CD1c-positive myeloid dendritic cell (primary cell): ENCODE results near the gene KCTD16.

ENCODE experiments used
- DNase-seq: peaks from one replicate; pipeline ENCODE4 v3.0.0-alpha.2; 2016; ENCODE audit errors: extremely low spot score

KCTD16 gene

DNA sequence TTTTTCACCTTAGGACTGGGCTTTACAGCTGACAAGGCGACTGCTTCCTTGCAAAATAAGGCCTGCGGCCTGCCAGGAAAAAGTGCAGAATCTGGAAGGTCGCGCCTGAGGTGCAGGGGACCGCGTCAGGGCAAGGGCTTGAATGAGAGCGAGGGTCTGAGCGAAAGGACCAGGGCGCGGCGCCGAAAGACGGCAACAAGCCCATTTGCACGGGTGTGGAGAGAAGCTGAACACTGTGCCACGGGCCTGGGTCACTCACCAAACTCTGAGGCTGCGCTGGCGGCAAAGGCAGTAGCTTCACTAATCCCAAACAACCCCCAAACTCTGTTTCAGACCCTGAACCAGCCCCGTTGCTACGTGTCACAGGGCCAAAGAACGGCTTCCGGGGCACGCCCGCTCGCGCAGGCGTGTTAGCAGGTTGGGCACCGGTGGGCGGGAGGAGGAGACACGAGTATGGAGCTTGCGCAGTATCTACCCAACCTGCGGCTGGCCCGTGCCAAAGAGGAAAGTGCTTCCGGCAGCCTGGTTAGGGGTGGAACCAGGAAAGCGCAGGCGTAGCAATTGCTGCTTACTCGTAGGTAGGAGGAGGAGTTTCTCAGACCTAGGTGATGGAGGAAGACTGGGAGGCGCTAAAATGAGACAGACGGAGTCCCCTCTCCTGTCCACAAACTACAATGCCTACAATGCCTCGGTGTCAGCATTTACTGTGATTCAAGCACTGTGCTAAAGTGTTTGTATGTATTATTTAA is at the start of gene KCTD16, which contains the start of gene YIPF5:
KCTD16 (plus strand) TSS at position 598 of the 749 bp plus-strand sequence.
YIPF5 (minus strand) TSS at position 384 of the 749 bp plus-strand sequence. CDS start 704 bp downstream, outside the sequence.
- DNase-seq: peak; percentile 99

DNA sequence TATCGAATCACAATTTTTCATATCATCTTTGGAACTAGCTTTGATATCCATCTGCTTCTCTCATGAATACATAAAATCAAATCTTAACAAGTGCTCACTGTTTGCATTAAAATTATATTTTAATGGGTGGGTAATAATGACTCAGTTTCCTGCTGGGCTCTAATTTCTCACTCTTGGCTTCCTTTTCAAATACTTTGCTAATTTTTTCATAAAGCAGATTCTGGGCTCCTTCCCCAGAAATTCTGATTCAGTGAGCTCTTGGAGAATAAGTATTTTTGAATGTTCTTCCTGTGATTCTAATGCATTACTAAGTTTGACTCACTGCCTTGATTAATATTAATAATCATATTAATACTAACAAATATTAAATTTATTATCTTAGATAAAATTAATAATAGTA is 49.1 kb upstream of the KCTD16 start:
- DNase-seq: no peak

DNA sequence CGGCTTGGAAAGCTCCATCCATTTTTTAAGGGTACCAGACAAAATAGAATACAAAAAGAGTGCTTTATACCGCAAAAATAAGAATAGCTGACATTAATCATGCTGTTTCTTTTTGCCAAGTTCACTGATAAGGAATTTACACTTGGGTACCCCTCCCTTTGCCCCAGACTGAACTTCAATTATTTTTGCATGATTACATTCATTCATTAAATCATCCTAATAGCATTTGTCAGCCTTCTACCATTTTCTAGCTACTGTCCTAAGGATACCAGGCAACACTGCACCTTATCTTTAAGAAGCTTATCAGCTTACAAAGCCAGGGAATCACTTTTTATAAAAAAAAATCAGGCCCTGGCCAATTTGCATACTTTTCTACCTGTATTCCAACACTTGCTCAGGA is 48.6 kb upstream of the KCTD16 start:
- no peak for DNase-seq

DNA sequence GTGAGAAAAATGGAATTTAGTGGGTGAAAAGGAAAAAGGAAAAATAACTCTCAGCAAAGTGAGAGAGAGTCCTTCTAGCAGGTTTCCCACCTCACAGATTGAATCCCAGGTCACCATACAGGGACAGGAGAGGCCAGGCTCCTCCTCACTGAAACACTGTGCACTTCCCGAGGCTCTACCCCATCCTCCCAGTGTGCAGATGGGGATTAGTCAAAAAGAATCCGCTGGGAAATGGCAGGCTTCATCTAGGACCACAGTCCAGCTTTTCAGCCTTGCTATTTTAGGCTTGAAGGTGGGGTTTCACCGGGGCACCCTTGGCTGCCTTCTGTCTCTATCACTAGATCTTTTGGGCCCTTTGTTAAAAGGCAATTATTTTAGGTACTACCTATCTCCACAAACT is 48.0 kb upstream of the KCTD16 start:
- DNase-seq: no peak

DNA sequence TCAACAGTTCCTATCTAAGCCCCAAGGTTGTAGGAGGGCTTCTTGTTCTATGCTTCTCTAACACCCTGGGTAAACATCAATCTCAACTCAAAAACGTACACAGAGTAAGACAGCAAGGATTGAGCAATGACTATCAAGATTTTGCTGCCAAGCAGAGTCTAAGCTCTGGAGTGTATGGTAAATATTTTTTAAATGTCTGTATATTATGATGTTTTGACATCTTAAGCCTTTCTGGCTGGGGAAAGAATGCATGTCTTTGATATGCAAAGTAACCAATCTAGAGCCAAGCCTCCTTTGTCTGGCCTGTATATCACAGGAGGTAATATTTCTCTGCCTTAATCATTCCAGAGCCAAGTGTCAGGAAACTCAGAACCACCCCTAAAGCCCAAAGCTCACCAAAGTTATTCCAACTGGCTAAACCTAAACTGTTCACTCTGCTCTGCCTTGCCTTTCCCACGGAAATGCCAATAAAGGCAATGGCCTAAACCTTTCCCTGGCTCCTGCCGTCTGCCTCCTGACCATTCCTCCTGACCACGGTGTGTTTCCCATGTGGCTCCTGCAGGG is 45.4 kb upstream of the KCTD16 start:
- no peak for DNase-seq

DNA sequence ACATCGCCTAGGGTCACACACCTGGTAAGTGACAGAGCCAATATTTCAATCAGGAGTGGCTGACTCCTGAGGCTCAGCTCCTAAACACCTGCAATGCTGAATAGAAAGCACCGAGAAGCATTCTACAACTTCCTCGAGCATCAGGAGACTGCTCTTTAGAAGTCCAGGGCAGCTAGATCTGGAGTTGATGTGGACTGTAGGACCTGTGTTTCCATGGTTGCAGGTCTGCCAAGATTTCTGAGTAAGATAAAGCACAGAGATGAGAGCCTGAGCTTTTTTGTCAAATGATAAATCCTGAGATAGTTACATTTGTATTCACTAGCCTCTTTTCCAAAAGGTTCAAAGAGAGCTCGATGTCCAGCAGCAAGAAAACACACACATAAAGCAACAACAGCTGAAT is 44.0 kb upstream of the KCTD16 start:
- DNase-seq: no peak

DNA sequence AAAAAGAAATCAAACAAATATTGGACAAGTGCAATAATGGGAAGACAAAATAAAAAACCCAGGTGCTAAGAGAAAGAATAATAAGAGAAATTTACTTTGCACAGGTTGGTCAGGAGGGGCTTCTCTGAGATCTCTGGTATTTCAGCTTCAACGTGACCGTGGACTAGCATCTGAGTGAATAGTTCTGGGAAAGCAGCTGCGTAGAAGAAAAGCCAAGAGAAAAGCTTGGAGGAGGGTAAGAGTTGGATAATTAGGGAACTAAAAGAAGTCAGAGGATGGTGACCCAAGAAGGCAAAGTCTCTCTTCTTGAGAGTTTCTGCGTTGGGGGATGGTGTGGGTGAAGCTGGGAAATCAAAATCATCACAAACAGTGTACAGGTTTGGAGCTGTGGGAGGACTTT is 41.8 kb upstream of the KCTD16 start:
- DNase-seq: no peak

DNA sequence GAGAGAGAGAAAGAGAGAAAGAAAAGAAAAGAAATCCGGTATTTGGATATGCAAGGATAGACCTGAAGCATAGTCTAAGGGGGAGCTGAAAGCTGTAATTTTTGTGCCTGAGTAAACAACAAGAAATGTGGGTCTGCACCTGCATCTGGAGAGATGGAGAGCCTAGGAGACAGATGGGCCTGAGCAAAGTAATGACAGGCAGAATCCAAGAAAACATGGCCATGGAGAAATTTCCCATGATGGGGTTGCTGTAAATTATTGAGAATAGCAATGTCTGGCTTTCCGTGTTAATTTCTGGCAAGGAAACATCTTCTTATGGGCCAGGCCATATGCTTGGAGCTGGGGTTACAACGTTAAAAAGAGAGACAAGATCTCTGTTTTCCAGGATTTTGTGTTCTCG is 40.4 kb upstream of the KCTD16 start:
- no peak for DNase-seq

DNA sequence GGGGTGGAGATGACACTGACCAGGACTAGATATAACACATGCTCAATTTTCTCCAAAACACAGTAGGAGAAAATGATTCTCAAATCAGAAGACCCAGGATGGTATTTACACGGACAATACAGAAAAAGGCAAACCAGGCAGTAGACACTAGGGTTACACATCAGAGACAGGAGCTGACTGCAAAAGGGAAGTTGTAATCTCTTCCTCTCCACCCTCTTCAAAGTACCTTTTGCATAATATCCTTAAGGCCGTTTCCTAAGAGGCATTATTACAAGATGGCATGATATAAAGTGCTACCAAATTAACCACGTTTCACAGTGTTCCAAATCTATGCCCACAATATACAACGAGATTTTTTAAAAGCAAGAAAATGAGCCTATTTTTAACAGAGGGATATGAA is 39.4 kb upstream of the KCTD16 start:
- no peak for DNase-seq

DNA sequence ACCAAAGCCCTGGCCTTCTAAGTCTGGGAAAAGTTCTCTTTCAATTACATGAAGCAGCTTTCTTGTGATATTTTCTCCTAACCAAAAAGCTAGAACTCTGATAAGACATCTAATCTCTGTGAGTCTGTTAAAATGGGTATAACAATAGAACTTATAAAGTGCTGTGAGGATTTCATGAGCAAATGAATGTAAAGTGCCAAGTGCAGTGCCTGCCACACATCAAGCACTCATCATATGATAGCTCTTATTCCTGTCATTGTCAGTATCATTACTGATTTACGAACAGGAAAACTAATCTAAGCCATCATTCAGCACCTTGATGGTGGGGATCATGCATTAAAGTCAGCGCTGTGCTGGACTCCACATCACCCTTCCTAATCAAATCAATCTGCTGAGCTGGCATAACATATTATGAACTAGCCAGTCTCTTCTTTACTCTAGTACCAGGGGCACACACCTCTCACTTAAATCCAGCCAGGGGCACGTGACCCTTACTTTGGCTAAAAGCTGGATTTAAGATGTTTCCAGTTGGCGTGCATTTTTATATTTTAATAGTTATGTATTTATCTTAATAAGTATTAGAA is 37.5 kb upstream of the KCTD16 start:
- DNase-seq: no peak

DNA sequence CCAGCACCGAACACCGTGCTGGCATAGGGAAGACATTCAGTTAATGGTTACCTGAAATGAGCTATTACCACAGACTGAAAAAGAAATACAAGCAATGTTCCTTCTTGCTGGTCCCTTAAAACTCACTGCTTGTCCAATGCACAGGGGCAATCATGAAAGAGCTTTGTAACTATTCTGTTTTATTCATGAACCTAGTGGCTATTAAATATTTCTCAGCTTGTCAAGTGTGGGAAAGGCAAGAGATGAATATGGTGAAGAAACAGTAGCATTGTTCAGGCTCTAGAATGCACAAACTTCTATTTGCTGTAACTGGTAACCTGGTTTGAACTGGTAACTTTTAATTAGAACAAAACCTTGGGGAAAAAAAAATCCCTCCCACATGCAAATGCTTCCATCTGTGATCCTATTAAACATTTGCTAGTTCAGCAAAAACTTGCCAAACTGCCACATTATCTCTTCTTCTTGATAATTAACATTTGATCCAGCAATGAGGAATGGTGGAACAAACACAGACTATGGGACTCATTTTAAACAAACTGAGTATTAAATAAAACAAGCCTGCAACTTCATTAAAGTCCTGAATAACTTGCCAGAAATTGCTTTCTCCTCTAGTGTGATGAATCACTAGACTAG is 36.4 kb upstream of the KCTD16 start:
- DNase-seq: no peak

DNA sequence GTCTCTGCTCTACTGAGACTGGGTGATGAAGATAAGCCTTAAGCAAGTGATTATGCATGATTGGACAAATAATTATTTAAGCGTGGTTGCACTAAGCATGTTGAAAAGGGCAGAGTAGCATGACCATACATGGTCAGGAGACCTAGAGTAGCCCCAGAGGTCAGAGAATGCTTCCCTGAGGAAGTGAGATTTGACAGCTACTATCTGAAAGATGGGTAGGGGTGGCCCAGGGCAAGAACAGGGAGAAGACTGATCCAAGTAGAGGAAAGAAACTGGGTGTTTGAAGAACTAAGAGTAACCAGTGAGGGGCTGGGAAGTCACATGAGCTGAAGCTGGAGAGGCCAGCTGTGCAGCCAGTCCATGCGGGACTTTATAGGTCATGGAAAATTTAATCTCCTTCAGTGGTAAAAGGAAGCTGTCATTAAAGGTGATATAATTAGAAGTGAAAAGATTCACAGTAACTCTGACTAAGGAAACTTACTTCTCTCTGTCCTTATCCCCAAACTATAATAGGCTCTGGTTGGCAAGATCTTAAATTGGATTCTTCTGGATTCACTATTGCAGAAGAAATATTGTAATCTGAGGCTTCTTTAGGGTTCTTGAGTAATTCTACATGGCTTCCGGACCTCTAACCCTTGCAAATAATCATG is 35.4 kb upstream of the KCTD16 start:
- DNase-seq: no peak

DNA sequence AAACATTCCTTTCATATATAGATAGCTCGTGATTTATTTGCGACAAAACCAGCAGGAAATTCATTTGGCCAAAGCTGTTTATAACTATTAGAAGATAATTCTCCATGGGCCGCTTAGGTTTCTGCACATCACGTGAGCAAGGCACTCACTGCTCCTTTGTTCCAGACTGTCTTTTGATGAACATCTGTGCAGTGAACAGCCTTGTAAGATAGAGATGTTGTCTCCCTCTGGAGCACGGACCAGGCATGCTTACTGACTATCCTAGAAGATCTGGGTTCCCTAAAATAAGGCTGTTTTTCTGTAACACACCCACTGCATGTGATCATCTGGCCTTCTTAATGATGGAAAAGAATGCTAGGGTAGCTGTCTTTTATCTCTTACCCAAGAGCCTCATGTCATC is 31.1 kb upstream of the KCTD16 start:
- DNase-seq: no peak

DNA sequence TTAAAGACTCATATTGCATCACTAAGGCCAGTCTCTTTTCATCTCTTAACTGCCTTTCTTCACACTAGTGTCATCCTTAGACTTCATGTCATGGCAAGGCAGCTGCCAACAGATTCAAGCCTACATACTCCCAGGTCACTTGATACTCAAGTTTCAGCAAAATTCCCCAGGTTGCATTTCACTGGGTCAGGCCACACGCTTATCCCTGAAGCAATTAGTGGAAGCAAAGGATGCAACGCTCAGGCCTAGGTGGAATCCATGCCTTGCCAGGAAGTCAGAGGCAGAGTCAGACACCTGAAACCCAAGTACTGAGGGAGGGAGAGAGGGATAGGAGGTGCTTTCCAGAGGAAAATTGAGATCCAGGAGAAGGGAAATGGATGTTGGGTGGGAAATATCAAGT is 29.1 kb upstream of the KCTD16 start:
- DNase-seq: no peak

DNA sequence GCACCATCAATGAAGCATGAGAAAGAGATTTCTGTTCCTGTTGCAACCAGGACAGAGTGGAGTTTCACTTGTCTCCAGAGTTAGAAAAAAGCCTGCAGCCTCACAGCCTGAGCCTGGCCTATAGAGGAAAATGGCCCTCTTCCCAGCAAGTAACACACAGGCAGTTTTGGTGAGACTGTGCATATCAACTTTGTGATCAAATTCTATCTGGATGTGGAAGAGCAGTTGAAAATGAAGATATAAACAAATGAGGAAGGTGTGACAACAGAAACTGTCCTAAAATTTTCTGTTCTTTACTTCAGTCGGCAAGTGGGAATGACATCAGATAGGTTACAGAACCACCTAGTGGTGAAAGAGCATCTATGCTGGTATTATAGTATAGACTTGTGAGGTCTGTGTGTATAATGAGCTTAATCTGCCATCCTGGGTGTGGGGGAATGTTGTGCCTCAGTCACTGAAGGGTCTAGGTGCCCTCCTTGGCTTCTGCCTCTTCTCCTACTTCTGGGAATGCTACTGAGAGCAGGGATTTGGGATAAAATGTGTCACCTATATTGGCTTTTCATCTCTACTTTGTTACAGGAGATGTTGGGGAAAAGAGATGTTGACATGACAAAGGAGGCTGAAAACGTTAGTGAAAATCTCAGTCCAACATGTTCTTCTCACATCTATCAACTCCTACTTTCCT is 28.4 kb upstream of the KCTD16 start:
- DNase-seq: peak; percentile 13

DNA sequence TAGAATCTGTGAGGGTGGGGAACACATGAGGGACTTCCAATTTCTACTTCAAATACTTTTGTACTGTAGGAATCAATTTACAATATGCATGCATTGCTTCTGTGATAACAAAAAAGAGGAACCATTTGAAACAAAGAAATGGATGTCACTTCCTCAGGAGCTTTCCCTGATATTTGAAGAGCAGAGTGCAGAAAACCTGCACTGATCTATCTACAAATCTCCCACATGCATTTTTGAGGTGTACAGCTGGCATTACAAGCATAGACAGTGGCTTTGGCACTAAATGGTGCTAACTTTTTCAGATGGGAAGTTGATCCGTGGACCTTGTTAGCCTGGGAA is 27.9 kb upstream of the KCTD16 start:
- no peak for DNase-seq

DNA sequence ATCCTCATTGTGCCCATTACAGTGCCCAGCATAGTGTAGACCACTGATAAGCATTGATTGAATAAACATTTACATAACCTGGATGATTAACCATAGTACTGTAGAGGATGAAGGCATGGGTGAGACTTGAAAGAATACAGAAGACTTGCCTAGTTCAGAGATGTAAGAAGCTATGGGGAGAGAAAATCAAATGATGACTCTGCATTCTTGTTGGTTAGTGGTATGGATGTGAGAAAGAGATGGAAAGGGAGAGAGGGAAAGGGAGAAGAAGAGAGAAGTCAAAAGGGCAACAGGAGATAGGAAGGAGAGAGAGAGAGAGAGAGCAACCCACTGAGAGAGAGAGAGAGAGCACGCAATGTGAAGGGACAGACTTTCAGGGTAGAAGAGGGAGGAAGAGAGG is 27.0 kb upstream of the KCTD16 start:
- DNase-seq: no peak

DNA sequence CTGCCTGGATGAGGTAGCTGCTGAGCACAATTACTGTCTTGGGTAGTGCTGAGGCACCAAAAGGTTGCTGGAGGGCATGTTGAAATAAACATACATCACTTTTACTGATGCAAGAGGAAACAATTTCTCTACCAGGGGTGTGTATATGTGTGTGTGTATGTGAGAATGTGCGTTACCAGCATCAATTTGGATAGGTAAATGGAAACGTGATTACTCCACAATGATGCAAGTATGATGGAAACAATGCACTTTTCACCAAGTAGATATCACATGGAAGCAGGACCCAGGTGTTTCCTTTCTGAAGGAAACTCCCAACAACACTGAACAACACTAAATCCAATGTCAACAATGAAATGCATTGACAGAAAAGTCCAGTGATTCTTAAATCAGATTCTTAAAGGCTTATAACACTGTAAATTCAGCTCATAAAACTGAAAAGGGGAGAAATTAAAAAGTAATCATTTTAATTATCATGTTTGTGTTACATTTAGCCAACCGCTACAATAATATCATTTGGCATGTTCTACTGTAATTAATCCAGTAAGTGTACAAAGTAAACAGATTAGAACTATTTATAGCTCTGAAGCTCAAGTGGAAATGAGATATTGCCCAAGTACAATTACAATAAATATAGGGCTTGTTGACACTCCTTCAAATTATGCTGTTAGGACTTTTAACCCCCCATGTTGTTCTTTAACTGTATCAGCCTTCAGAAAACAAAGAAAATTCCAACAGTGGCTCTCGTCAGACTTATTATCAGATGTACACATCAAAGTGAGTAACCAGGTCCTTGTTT is 25.5 kb upstream of the KCTD16 start:
- no peak for DNase-seq

DNA sequence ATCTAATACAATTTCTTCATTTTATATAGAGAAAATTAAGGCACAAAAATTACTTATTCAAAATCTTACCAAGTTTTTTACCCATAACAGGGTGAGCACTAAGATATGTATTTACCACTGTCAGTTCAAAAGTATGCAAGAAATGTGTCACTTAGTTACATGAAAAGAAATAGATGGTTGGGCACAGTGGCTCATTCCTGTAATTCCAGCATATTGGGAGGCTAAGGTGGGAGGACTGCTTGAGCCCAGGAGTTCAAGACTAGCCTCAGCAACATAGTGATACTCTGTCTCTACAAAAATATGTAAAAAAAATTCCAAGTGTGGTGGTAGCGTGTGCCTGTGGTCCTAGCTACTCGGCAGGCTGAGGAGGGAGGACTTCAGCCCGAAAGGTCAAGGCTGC is 19.6 kb upstream of the KCTD16 start:
- DNase-seq: no peak

DNA sequence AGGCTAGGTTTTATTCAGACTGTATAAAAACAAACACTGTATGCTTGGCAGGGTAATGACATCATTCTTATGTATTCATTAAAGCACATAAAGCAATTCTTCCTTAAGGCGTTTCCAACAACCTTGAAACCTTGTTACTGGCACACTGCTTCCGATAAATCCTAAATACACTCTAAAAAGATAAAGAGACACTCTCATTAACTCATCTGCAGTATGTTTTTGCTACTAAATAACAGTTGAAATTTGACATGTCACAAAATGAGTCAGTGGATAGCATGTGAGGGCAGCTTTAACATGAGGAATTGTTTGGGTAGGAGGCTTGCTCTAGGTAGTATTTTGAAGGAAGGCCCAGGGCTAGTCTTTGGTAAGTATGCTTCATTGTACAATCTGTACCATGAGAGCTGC is 13.9 kb upstream of the KCTD16 start:
- no peak for DNase-seq

DNA sequence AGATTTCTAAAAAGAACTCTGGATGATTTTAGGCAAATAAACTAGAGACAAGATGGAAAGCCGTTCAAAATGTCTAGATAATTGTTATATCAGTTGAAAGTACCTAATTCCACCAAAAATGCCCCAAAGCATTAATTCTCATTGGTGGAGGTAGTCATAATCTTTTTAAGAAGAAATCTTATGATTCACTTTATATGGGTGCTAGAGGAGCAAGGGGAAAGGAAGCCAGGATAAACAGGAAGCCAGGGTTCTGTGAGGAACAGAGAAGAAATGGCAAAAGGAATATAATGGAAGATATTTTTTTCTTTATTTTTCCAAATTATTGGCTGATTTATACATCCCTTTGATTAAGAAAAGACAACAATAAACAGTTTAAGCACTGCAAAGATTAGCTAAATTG is 8.0 kb upstream of the KCTD16 start:
- no peak for DNase-seq
